ENCODE data around the gene PLAAT2. TPM values are rescaled to one million over a fixed set of nuclear protein-coding genes. Genes with fewer than 3 reads are reported as not detected.
A peak's percentile ranks its signal among the peaks of the same experiment; 100 is the strongest.
"Not testable (repeated sequence)": the region's sequence is repeated elsewhere in the genome, so short reads cannot be mapped to it uniquely, and the experiment has no call there.

The PLAAT2 gene
- total RNA-seq, 1 experiment from 2014 or later, result not detected

- no peak for DNase-seq (ENCODE audit: low spot score)
Measured at GRCh38 chr11:63549411-63549810, 13.8 kb downstream of the PLAAT2 start.

GRCh38 chr11:63548178-63548577, 15.0 kb downstream of the PLAAT2 start:
- DNase-seq (ENCODE audit: low spot score), result no peak

GRCh38 chr11:63547061-63547460, 16.1 kb downstream of the PLAAT2 start:
- DNase-seq (ENCODE audit: low spot score), result no peak

- no peak for DNase-seq (ENCODE audit: low spot score)
Measured at GRCh38 chr11:63543711-63544110, 19.5 kb downstream of the PLAAT2 start.

GRCh38 chr11:63542506-63542905, 20.7 kb downstream of the PLAAT2 start:
- not testable (repeated sequence) for DNase-seq (ENCODE audit: low spot score)

- DNase-seq (ENCODE audit: low spot score), result peak; percentile 61
Measured at GRCh38 chr11:63537293-63538101, 25.7 kb downstream of the PLAAT2 start.

GRCh38 chr11:63536669-63537292, 26.4 kb downstream of the PLAAT2 start, which contains the start of gene PLAAT4:
Gene PLAAT4, plus strand, starts transcription at chr11:63536808. Its CDS starts 61 bp downstream, at chr11:63536869.
- DNase-seq (ENCODE audit: low spot score), result peak; percentile 65

- no peak for DNase-seq (ENCODE audit: low spot score)
Measured at GRCh38 chr11:63535734-63536133, 27.4 kb downstream of the PLAAT2 start.

- no peak for DNase-seq (ENCODE audit: low spot score)
Measured at GRCh38 chr11:63534895-63535461, 28.2 kb downstream of the PLAAT2 start.

- DNase-seq (ENCODE audit: low spot score), result no peak
Measured at GRCh38 chr11:63534076-63534475, 29.1 kb downstream of the PLAAT2 start.

GRCh38 chr11:63532799-63533475, 30.2 kb downstream of the PLAAT2 start:
- DNase-seq (ENCODE audit: low spot score), result no peak

- no peak for DNase-seq (ENCODE audit: low spot score)
Measured at GRCh38 chr11:63532117-63532516, 31.1 kb downstream of the PLAAT2 start.

- peak; percentile 90 for DNase-seq (ENCODE audit: low spot score)
Measured at GRCh38 chr11:63531074-63531792, 31.9 kb downstream of the PLAAT2 start.

GRCh38 chr11:63530021-63530420, 33.2 kb downstream of the PLAAT2 start:
- DNase-seq (ENCODE audit: low spot score), result no peak

- DNase-seq (ENCODE audit: low spot score), result not testable (repeated sequence)
Measured at GRCh38 chr11:63529373-63529772, 33.8 kb downstream of the PLAAT2 start.

GRCh38 chr11:63528729-63529278, 34.4 kb downstream of the PLAAT2 start:
- DNase-seq (ENCODE audit: low spot score), result not testable (repeated sequence)

- DNase-seq (ENCODE audit: low spot score), result not testable (repeated sequence)
Measured at GRCh38 chr11:63528156-63528555, 35.0 kb downstream of the PLAAT2 start.

GRCh38 chr11:63527667-63528066, 35.5 kb downstream of the PLAAT2 start:
- no peak for DNase-seq (ENCODE audit: low spot score)

- DNase-seq (ENCODE audit: low spot score), result no peak
Measured at GRCh38 chr11:63523151-63523550, 40.0 kb downstream of the PLAAT2 start.

- DNase-seq (ENCODE audit: low spot score), result no peak
Measured at GRCh38 chr11:63521896-63522295, 41.3 kb downstream of the PLAAT2 start.

GRCh38 chr11:63520606-63521170, 42.5 kb downstream of the PLAAT2 start:
- DNase-seq (ENCODE audit: low spot score), result no peak

Data from H4 (cell line).